HG03064 (cell line): ENCODE results near the gene CLCN1.

Experiments
- ATAC-seq: cut with Tn5 transposase; IDR thresholded peaks from one replicate; pipeline ENCODE4 v1.9.1; 2021; ENCODE audit warnings: low read depth; ENCODE audit not compliant: unreplicated experiment

CLCN1 gene

DNA sequence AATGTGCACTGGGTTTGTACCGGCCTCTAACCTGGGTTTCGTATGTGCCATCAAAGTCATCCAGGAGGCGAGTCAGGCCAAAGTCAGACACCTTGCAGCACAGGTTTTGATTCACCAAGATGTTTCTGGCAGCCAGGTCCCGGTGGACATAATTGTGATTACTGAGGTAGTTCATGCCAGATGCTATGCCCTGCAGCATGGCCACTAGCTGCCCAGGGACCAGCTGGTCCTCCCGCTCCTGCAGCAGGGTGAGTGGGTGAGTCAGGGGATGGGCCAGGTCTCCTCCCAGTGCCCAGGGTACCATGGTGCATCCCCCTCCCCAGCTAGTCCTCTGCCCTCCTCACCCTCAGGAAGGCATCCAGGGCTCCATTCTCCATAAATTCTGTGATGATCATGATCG, 78.9 kb downstream of the CLCN1 start:
- ATAC-seq = no peak

- ATAC-seq = no peak
These were observed 79.6 kb downstream of the CLCN1 start for GRCh38 chr7:143395187-143396149.

DNA sequence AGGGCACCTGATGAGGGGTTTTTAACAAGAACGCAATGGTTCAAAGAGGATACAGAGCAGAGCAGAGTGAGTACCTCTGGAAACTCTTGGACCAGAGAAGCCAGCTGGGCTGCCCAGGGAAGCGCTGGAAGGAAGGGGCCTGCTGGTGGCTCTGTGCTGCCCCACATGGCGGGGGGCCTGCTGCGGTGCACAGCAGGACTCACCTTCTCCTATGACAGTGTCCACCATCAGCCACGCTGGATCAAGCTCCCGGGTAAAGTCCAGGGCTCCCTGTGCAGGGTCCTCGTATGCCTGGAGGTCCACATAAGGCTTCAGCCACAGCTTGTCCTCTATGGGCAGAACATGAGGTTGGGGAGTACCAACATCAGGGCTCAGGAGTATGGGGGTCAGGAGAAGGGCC, 80.3 kb downstream of the CLCN1 start:
- no peak for ATAC-seq

DNA sequence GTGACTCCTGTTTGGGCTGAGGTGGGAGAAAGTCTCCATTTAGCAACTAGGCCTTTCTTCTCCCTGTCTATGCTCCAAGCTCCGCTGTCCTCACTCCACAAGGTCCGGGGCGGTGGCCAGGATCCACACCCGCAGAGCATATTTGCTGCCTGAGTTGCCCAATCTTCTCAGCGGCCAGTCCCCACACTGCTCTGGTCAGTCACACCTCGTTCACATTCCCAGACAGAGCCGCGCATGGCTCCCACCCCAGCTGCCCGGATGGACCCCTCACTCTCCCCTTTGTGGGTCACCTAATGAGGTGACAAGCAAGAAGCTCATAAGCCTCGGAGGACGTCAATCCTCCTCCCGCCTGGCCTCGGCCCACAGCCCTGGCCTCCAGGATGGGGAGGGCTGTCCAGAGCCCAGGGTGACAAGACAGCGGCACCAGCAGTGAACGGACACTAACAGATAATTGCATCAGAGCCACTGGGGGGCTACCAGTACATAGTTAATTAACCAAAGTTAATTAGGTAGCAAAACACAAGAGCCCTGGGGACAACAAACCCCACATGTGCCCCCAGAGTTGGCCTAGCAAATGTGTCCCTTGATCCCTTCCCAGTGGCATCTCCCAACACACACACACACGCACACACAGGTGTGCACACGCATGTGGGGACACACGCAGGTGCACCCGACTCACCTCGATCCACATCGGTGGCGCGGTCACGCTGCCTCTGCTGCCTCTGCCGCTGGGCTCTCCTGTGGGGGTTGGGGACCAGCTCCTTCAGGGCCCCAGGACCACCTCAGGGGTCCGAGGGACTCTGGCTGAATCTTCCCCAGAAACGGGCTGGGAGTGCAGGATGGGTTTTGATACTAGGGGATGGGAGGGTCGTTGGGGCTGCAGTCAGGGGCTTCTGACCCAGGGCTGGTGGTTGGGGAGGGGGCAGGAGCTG, 81.0 kb downstream of the CLCN1 start:
- ATAC-seq = no peak

DNA sequence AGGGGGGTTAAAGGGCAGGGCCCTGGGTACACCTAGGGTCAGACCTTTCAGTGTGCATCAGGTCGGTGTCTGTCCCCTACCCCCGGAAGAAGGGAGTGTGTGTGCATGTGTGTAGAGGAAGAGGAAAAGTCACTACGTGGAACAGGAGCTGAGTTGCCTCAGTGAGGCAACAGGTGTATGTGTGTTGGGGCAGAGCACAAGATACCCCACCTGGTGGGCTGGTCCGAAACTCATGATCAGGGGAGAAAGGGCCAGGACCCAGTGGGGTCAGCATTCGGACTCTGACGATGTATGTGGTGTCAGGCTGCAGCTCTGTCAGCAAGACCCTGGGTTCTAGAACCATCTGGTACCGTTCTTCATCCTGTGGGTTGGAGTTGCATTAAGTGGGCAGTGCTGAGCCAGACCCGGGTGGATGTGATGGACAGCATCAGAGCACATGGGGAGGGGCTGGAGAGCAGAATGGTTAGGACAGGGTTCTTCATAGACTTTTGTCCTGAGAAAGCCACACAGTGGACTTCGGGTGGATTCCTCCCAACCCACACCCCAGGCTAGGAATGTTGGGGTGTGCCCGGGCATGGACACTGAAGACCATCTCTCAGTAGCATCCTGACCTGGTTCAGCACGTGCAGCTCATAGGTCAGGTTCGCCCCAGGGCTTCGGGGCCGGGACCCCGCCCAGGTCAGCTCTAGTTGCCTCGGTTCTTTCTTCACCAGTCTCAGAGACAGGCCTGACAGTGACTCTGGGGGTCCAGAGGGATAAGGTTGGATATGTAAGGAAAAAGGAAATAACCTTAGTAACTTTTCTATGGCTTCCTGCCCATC, 82.0 kb downstream of the CLCN1 start:
- ATAC-seq = no peak

GRCh38 chr7:143398616-143399015, 82.7 kb downstream of the CLCN1 start:
- ATAC-seq = no peak

GRCh38 chr7:143399151-143399550, 83.2 kb downstream of the CLCN1 start:
- no peak for ATAC-seq

DNA sequence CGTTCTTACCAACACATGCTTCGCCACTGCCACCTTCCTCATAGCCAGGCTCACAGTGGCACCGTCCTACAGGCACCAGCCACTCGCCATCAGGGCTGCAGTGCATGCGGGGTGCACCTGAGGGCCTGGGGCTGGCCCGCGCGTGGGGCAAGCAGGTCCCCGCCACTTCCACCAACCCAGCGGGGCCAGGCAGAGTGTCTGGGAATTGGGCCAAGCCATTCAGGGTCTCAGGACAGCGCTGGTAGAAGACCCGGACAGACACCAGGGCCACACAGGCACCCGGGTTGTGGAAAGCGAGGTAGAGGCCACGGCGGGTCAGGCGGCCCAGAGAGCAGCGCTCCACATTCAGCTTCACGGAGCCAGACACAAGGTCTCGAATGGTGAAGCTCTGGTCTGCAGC, 83.7 kb downstream of the CLCN1 start:
- ATAC-seq = no peak

- ATAC-seq = no peak
These were observed 85.4 kb downstream of the CLCN1 start for GRCh38 chr7:143401265-143401664.
